HepG2 (cell line): ENCODE results near the gene CEBPZOS. TPM values are rescaled to one million over a fixed set of nuclear protein-coding genes. Genes with fewer than 3 reads are reported as not detected.

Experiments
- ADNP ChIP-seq: sonication (generic); formaldehyde crosslinking; IDR thresholded peaks from 2 replicates; pipeline ENCODE4 v1.4.0; 2020; ENCODE audit warnings: missing genetic modification reagents
- ATF7-NPFF ChIP-seq: sonication (generic); formaldehyde crosslinking; IDR thresholded peaks from 2 replicates; pipeline ENCODE4 v1.8.1; 2023; ENCODE audit warnings: mild to moderate bottlenecking, low read depth, missing genetic modification reagents, moderate library complexity
- FUBP1 ChIP-seq: sonication (generic); formaldehyde crosslinking; IDR thresholded peaks from 2 replicates; pipeline ENCODE4 v1.5.1; 2020; ENCODE audit warnings: missing genetic modification reagents, mild to moderate bottlenecking, borderline replicate concordance
- NFIC ChIP-seq: IDR thresholded peaks from 2 replicates; pipeline ENCODE4 v1.6.1; 2012; ENCODE audit warnings: mild to moderate bottlenecking, low read length, inconsistent platforms
- PHB2 ChIP-seq: fragments of 450-650 bp; IDR thresholded peaks from 2 replicates; pipeline ENCODE4 v1.6.1; 2018; ENCODE audit not compliant: partially characterized antibody
- SMC3 ChIP-seq: IDR thresholded peaks from 2 replicates; pipeline ENCODE4 v1.6.1; 2011; ENCODE audit warnings: low read length, improper control_type of control experiment
- THRA ChIP-seq: sonication (generic); formaldehyde crosslinking; IDR thresholded peaks from 2 replicates; pipeline ENCODE4 v1.4.0; 2020; ENCODE audit warnings: missing genetic modification reagents, borderline replicate concordance
- YEATS4 ChIP-seq: sonication (generic); formaldehyde crosslinking; IDR thresholded peaks from 2 replicates; pipeline ENCODE4 v1.4.0; 2020; ENCODE audit warnings: missing genetic modification reagents, borderline replicate concordance
- ZNF275 ChIP-seq: sonication (generic); formaldehyde crosslinking; IDR thresholded peaks from 2 replicates; pipeline ENCODE4 v1.8.0; 2022; ENCODE audit warnings: missing genetic modification reagents, mild to moderate bottlenecking, inconsistent platforms, borderline replicate concordance
- ZNF512B ChIP-seq: sonication (generic); formaldehyde crosslinking; IDR thresholded peaks from 2 replicates; pipeline ENCODE4 v1.5.1; 2020; ENCODE audit warnings: missing genetic modification reagents, mild to moderate bottlenecking, borderline replicate concordance
- ZNF713 ChIP-seq: sonication (generic); formaldehyde crosslinking; IDR thresholded peaks from 2 replicates; pipeline ENCODE4 v1.4.0; 2020; ENCODE audit warnings: mild to moderate bottlenecking, missing genetic modification reagents
- ZSCAN30 ChIP-seq: sonication (generic); formaldehyde crosslinking; IDR thresholded peaks from 2 replicates; pipeline ENCODE4 v1.5.0; 2020; ENCODE audit warnings: mild to moderate bottlenecking, missing genetic modification reagents
- polyA plus RNA-seq, 8 experiments: library from polyadenylated mRNA; depleted of rRNA in 3 of 8; stranded (reverse) in 7 of 8; unstranded in 1 of 8; fragments of >200 nt; fragmentation: Illumina TruSeq in 4 of 8; extraction: Trizol in 4 of 8; gene quantifications; 2 replicates each; pipeline versions ENCODE4 v1.2.1 to v1.2.3, GENCODE V29; 2011 to 2016; ENCODE audit warnings: low read depth in 4 of 8, missing spikeins in 1 of 8, mixed read lengths in 1 of 8; ENCODE audit not compliant: insufficient read depth in 1 of 8
- total RNA-seq, 5 experiments: library from RNA; depleted of rRNA; stranded (reverse); fragments of >200 nt; fragmentation: Illumina TruSeq; extraction: Trizol; gene quantifications; 2 replicates each; pipeline ENCODE4 v1.2.3, GENCODE V29; 2016; ENCODE audit warnings: low read depth in 1 of 5
- TF ChIP-seq, protein P1 (sequence below): sonication (generic); formaldehyde crosslinking; IDR thresholded peaks from 2 replicates; pipeline ENCODE4 v1.9.0; 2022; ENCODE audit warnings: missing genetic modification reagents, mild to moderate bottlenecking, borderline replicate concordance

CEBPZOS gene
- total and polyA plus RNA-seq, 2 of the 13 experiments (the other 11 are each of a cell fraction or from before 2014, with no cell fraction given), result 18.6 to 44.7 TPM

GRCh38 chr2:37231241-37232130, 35.2 kb downstream of the CEBPZOS start, which contains the start of the genes CEBPZ and NDUFAF7 (continued):
- TF ChIP-seq ZNF275 (CRISPR knock-in tag) (peak; percentile 96), FUBP1 (CRISPR knock-in tag) (0 out of 2 replicates have a peak, but pooled peaks have one; percentile 25), YEATS4 (CRISPR knock-in tag) (peak; percentile 97), ZNF512B (CRISPR knock-in tag) (no peak), NFIC (0 out of 2 replicates have a peak, but pooled peaks have one; percentile 19), THRA (CRISPR knock-in tag) (peak; percentile 73), SMC3 (no peak; the same call in 1 of the 2 replicates), PHB2 (no peak), ZSCAN30 (no peak), ZNF713 (no peak; the same call in 1 of the 2 replicates), ADNP (CRISPR knock-in tag) (no peak), ATF7-NPFF (CRISPR knock-in tag) (peak; percentile 60; the same call in 1 of the 2 replicates)
- TF ChIP-seq, protein P1, sequence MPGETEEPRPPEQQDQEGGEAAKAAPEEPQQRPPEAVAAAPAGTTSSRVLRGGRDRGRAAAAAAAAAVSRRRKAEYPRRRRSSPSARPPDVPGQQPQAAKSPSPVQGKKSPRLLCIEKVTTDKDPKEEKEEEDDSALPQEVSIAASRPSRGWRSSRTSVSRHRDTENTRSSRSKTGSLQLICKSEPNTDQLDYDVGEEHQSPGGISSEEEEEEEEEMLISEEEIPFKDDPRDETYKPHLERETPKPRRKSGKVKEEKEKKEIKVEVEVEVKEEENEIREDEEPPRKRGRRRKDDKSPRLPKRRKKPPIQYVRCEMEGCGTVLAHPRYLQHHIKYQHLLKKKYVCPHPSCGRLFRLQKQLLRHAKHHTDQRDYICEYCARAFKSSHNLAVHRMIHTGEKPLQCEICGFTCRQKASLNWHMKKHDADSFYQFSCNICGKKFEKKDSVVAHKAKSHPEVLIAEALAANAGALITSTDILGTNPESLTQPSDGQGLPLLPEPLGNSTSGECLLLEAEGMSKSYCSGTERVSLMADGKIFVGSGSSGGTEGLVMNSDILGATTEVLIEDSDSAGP (CRISPR knock-in tag), result peak; percentile 86
